ENCODE measurements around the gene SRSF9. TPM values are rescaled to one million over a fixed set of nuclear protein-coding genes. Genes with fewer than 3 reads are reported as not detected.

The SRSF9 gene
- total and polyA plus RNA-seq, 2 of the 13 experiments (the other 11 are each of a cell fraction or from before 2014, with no cell fraction given) = 125 to 144 TPM

DNA sequence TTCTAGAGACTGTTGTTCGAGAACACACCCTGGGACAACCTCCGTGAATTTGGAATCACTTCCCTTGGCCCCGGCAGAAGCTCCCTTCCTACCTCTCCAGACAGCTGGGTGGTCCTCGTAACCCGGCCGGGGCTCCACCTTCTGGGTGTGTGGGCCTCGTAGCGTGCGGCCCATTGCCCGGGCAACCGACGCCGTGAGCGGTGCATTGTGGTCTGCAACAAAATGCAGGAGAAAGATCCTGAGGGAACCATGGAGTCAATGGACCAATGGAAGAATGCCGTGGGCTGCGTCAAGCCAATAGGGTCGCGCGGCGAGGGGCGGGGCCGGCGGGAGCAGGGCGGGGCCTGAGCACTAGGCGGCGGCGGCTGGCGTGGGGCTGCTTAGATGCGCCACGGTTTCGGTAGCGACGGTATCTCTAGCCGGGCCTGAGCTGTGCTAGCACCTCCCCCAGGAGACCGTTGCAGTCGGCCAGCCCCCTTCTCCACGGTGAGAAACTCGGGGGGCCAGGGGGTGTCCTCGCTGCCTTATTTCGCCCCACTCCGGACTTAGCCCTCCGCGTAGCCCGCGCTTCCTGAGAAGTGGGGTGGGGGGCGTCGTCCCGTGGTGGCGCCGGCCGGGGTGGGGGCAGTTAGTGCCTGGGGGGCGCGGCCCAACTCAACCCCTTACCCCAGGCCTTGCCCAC, 26.3 kb upstream of the SRSF9 start, which contains the start of gene DYNLL1 (continued):
- TF ChIP-seq, protein P1, sequence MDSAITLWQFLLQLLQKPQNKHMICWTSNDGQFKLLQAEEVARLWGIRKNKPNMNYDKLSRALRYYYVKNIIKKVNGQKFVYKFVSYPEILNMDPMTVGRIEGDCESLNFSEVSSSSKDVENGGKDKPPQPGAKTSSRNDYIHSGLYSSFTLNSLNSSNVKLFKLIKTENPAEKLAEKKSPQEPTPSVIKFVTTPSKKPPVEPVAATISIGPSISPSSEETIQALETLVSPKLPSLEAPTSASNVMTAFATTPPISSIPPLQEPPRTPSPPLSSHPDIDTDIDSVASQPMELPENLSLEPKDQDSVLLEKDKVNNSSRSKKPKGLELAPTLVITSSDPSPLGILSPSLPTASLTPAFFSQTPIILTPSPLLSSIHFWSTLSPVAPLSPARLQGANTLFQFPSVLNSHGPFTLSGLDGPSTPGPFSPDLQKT (CRISPR knock-in tag; IDR thresholded peaks at IDR 0.05; ENCODE audit: borderline replicate concordance) = no peak
- TF ChIP-seq IRF2 (CRISPR knock-in tag; IDR thresholded peaks at IDR 0.05) = peak; percentile 33; the same call in 1 of the 2 replicates
- no peak for TF ChIP-seq ZNF572 (CRISPR knock-in tag; IDR thresholded peaks at IDR 0.05)
- peak; percentile 69 for TF ChIP-seq HDAC2 (CRISPR knock-in tag; IDR thresholded peaks at IDR 0.05)
- TF ChIP-seq ZNF552 (CRISPR knock-in tag; IDR thresholded peaks at IDR 0.05; ENCODE audit: borderline replicate concordance) = peak; percentile 61; the same call in 1 of the 2 replicates
- TF ChIP-seq, protein P2, sequence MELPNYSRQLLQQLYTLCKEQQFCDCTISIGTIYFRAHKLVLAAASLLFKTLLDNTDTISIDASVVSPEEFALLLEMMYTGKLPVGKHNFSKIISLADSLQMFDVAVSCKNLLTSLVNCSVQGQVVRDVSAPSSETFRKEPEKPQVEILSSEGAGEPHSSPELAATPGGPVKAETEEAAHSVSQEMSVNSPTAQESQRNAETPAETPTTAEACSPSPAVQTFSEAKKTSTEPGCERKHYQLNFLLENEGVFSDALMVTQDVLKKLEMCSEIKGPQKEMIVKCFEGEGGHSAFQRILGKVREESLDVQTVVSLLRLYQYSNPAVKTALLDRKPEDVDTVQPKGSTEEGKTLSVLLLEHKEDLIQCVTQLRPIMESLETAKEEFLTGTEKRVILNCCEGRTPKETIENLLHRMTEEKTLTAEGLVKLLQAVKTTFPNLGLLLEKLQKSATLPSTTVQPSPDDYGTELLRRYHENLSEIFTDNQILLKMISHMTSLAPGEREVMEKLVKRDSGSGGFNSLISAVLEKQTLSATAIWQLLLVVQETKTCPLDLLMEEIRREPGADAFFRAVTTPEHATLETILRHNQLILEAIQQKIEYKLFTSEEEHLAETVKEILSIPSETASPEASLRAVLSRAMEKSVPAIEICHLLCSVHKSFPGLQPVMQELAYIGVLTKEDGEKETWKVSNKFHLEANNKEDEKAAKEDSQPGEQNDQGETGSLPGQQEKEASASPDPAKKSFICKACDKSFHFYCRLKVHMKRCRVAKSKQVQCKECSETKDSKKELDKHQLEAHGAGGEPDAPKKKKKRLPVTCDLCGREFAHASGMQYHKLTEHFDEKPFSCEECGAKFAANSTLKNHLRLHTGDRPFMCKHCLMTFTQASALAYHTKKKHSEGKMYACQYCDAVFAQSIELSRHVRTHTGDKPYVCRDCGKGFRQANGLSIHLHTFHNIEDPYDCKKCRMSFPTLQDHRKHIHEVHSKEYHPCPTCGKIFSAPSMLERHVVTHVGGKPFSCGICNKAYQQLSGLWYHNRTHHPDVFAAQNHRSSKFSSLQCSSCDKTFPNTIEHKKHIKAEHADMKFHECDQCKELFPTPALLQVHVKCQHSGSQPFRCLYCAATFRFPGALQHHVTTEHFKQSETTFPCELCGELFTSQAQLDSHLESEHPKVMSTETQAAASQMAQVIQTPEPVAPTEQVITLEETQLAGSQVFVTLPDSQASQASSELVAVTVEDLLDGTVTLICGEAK (IDR thresholded peaks at IDR 0.05) = no peak
- TF ChIP-seq, protein P2 (CRISPR knock-in tag; IDR thresholded peaks at IDR 0.05) = peak; percentile 42; the same call in 1 of the 2 replicates
- TF ChIP-seq, protein P3, sequence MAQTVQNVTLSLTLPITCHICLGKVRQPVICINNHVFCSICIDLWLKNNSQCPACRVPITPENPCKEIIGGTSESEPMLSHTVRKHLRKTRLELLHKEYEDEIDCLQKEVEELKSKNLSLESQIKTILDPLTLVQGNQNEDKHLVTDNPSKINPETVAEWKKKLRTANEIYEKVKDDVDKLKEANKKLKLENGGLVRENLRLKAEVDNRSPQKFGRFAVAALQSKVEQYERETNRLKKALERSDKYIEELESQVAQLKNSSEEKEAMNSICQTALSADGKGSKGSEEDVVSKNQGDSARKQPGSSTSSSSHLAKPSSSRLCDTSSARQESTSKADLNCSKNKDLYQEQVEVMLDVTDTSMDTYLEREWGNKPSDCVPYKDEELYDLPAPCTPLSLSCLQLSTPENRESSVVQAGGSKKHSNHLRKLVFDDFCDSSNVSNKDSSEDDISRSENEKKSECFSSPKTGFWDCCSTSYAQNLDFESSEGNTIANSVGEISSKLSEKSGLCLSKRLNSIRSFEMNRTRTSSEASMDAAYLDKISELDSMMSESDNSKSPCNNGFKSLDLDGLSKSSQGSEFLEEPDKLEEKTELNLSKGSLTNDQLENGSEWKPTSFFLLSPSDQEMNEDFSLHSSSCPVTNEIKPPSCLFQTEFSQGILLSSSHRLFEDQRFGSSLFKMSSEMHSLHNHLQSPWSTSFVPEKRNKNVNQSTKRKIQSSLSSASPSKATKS (CRISPR knock-in tag; IDR thresholded peaks at IDR 0.05) = no peak
- TF ChIP-seq ZNF839 (CRISPR knock-in tag; IDR thresholded peaks at IDR 0.05; ENCODE audit: borderline replicate concordance) = no peak
- TF ChIP-seq, protein P4, sequence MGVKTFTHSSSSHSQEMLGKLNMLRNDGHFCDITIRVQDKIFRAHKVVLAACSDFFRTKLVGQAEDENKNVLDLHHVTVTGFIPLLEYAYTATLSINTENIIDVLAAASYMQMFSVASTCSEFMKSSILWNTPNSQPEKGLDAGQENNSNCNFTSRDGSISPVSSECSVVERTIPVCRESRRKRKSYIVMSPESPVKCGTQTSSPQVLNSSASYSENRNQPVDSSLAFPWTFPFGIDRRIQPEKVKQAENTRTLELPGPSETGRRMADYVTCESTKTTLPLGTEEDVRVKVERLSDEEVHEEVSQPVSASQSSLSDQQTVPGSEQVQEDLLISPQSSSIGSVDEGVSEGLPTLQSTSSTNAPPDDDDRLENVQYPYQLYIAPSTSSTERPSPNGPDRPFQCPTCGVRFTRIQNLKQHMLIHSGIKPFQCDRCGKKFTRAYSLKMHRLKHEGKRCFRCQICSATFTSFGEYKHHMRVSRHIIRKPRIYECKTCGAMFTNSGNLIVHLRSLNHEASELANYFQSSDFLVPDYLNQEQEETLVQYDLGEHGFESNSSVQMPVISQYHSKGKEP (CRISPR knock-in tag; IDR thresholded peaks at IDR 0.05) = no peak
- TF ChIP-seq ZNF530 (CRISPR knock-in tag; IDR thresholded peaks at IDR 0.05; ENCODE audit: low read depth) = no peak
- peak; percentile 72 for TF ChIP-seq MED8 (CRISPR knock-in tag; IDR thresholded peaks at IDR 0.05; ENCODE audit: insufficient replicate concordance)
- TF ChIP-seq KDM5B (CRISPR knock-in tag; IDR thresholded peaks at IDR 0.05; ENCODE audit: borderline replicate concordance) = peak; percentile 87; the same call in 1 of the 2 replicates

Data from HepG2 (cell line).